ENCODE results near the gene CLHC1.
A peak's percentile ranks its signal among the peaks of the same experiment; 100 is the strongest.

Gene CLHC1

GRCh38 chr2:55168221-55169154 lies 63.6 kb downstream of the CLHC1 start:
- DNase-seq, result peak; percentile 51

GRCh38 chr2:55165626-55166025 lies 66.5 kb downstream of the CLHC1 start:
- DNase-seq, result no peak

GRCh38 chr2:55164534-55165480 lies 67.3 kb downstream of the CLHC1 start:
- DNase-seq, result no peak

GRCh38 chr2:55163941-55164390 lies 68.1 kb downstream of the CLHC1 start:
- no peak for DNase-seq

GRCh38 chr2:55163274-55163721 lies 68.8 kb downstream of the CLHC1 start:
- DNase-seq, result no peak

GRCh38 chr2:55162284-55163006 lies 69.6 kb downstream of the CLHC1 start:
- no peak for DNase-seq

- no peak for DNase-seq
These were observed 70.5 kb downstream of the CLHC1 start for GRCh38 chr2:55161295-55162210.

GRCh38 chr2:55160422-55160821 lies 71.7 kb downstream of the CLHC1 start:
- peak; percentile 55 for DNase-seq

- no peak for DNase-seq
These were observed 72.3 kb downstream of the CLHC1 start for GRCh38 chr2:55159752-55160151.

GRCh38 chr2:55159037-55159651 lies 72.9 kb downstream of the CLHC1 start:
- DNase-seq, result peak; percentile 20

- no peak for DNase-seq
These were observed 73.8 kb downstream of the CLHC1 start for GRCh38 chr2:55158111-55158814.

GRCh38 chr2:55157474-55157884 lies 74.6 kb downstream of the CLHC1 start:
- DNase-seq, result no peak

- no peak for DNase-seq
These were observed 75.1 kb downstream of the CLHC1 start for GRCh38 chr2:55156984-55157383.

- DNase-seq, result no peak
These were observed 75.8 kb downstream of the CLHC1 start for GRCh38 chr2:55156326-55156725.

- no peak for DNase-seq
These were observed 76.3 kb downstream of the CLHC1 start for GRCh38 chr2:55155764-55156281.

- DNase-seq, result no peak
These were observed 76.9 kb downstream of the CLHC1 start for GRCh38 chr2:55155206-55155605.

GRCh38 chr2:55154525-55155030 lies 77.5 kb downstream of the CLHC1 start:
- no peak for DNase-seq

GRCh38 chr2:55153584-55154299 lies 78.4 kb downstream of the CLHC1 start:
- no peak for DNase-seq

Measured in COR-L47 (cell line).